Measurements from ENCODE around the gene PAK6.

The PAK6 gene

DNA sequence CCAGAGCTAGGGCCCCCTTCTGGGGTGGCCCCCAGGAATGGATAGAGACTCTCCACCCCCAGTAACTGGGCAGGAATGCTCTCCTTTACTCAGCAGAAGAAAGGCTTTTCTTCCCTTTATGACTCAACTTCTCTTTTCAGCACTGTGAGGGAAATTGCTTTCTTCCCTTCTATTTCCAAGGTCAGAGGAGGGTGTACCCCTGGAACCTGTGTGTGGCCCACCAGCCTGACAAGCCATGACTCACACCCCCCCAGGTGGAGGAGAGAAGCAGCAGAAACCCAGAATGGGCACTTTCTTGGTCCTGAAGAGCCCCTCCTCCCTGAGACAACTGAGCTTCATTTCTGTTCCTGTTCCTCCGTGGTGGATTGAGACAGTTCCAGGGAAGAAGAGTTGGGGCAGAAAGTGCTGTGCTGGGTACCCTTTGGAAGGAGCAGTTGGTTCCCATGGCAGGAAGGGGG is 46.7 kb downstream of the PAK6 start:
- Histone ChIP-seq H2AFZ (ENCODE audit: low read depth, low read length, severe bottlenecking) (no peak overlapping the region), H3K9ac (ENCODE audit: low read length) (no peak overlapping the region), H3K79me2 (ENCODE audit: insufficient read depth, low read length) (no peaks in the 10 kb centered on the region), H3F3A (ENCODE audit: insufficient read depth) (no peaks in the 10 kb centered on the region), H3K4me2 (ENCODE audit: low read depth, low read length, poor library complexity, severe bottlenecking) (no peak overlapping the region), H3K9me2 (replicated peaks; ENCODE audit: insufficient read depth, low read length) (no peaks in the 10 kb centered on the region), H4K20me1 (ENCODE audit: low read depth, low read length) (no peaks in the 10 kb centered on the region), H3K9me3 (ENCODE audit: insufficient read depth, low read length) (no peaks in the 10 kb centered on the region), H3K4me3 (ENCODE audit: insufficient read depth, low read length, poor library complexity, severe bottlenecking) (no peak overlapping the region), H3K27me3 (ENCODE audit: low read length) (no peaks in the 10 kb centered on the region), H3K27ac (ENCODE audit: low read depth, low read length) (no peak overlapping the region), H3K36me3 (ENCODE audit: low read length) (no peaks in the 10 kb centered on the region)
- TF ChIP-seq EZH2phosphoT487 (conservative IDR thresholded peaks at IDR 0.05; ENCODE audit: low read length) = no peak
- TF ChIP-seq, protein P1, sequence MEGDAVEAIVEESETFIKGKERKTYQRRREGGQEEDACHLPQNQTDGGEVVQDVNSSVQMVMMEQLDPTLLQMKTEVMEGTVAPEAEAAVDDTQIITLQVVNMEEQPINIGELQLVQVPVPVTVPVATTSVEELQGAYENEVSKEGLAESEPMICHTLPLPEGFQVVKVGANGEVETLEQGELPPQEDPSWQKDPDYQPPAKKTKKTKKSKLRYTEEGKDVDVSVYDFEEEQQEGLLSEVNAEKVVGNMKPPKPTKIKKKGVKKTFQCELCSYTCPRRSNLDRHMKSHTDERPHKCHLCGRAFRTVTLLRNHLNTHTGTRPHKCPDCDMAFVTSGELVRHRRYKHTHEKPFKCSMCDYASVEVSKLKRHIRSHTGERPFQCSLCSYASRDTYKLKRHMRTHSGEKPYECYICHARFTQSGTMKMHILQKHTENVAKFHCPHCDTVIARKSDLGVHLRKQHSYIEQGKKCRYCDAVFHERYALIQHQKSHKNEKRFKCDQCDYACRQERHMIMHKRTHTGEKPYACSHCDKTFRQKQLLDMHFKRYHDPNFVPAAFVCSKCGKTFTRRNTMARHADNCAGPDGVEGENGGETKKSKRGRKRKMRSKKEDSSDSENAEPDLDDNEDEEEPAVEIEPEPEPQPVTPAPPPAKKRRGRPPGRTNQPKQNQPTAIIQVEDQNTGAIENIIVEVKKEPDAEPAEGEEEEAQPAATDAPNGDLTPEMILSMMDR (IDR thresholded peaks at IDR 0.05; ENCODE audit: insufficient read depth, low read length, poor library complexity, severe bottlenecking) = no peak

DNA sequence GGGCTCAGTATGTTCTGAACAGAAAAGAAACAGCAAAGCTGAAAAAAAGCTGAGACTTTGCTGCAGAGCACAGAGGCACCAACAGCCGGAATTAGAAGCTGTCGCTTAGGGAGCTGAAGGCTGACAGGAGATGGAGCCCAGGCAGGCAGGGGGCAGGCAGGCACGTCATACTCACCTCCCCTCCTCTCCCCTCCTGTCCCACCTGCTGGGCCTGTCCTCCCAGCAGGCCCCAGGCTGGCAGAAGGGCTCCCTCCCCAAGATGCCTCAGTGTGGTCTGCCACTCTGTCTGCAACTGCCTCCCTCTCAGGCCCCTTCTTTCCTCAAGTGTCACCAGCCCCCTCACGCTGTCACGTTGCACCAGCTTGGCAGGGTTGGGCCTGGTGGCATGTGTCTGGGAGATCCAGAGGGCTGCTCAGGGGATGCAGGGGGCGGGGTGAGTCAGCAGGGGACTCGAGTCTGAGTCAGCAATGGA is 47.2 kb downstream of the PAK6 start:
- no peak overlapping the region for H3K4me3 ChIP-seq (ENCODE audit: insufficient read depth, low read length, poor library complexity, severe bottlenecking)
- no peak overlapping the region for H3K9ac ChIP-seq (ENCODE audit: low read length)
- H3K4me2 ChIP-seq (ENCODE audit: low read depth, low read length, poor library complexity, severe bottlenecking) = no peak overlapping the region
- H4K20me1 ChIP-seq (ENCODE audit: low read depth, low read length) = no peaks in the 10 kb centered on the region
- H3K27ac ChIP-seq (ENCODE audit: low read depth, low read length) = no peak overlapping the region
- H2AFZ ChIP-seq (ENCODE audit: low read depth, low read length, severe bottlenecking) = no peak overlapping the region
- no peaks in the 10 kb centered on the region for H3K9me3 ChIP-seq (ENCODE audit: insufficient read depth, low read length)
- H3K27me3 ChIP-seq (ENCODE audit: low read length) = no peaks in the 10 kb centered on the region
- no peaks in the 10 kb centered on the region for H3K9me2 ChIP-seq (replicated peaks; ENCODE audit: insufficient read depth, low read length)
- no peaks in the 10 kb centered on the region for H3K36me3 ChIP-seq (ENCODE audit: low read length)
- TF ChIP-seq, protein P1 (IDR thresholded peaks at IDR 0.05; ENCODE audit: insufficient read depth, low read length, poor library complexity, severe bottlenecking) = no peak
- no peak for TF ChIP-seq EZH2phosphoT487 (conservative IDR thresholded peaks at IDR 0.05; ENCODE audit: low read length)
- no peaks in the 10 kb centered on the region for H3F3A ChIP-seq (ENCODE audit: insufficient read depth)
- no peaks in the 10 kb centered on the region for H3K79me2 ChIP-seq (ENCODE audit: insufficient read depth, low read length)

DNA sequence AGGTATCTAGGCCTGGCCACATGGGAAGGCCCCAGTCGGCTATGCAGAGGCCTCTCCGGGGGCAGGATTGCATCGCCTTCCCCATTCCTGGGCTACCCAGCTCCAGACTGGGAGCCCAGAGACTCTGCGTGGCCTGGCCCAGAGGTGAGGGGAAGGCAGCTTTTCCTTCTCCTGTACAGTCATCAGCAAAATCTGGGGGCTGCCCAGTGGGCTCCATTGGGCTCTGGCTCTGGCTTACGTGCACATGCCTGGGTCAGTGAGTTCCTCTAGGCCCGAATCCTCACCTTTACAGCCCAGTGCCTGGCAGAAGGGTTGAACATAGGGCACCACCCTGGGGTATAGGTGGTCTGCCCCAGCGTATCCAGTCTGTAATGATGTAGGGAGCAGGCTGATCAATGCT is 47.9 kb downstream of the PAK6 start:
- H3K4me2 ChIP-seq (ENCODE audit: low read depth, low read length, poor library complexity, severe bottlenecking) = no peak overlapping the region
- no peaks in the 10 kb centered on the region for H3K9me3 ChIP-seq (ENCODE audit: insufficient read depth, low read length)
- no peak overlapping the region for H2AFZ ChIP-seq (ENCODE audit: low read depth, low read length, severe bottlenecking)
- no peak overlapping the region for H3K27ac ChIP-seq (ENCODE audit: low read depth, low read length)
- H3K36me3 ChIP-seq (ENCODE audit: low read length) = no peaks in the 10 kb centered on the region
- no peaks in the 10 kb centered on the region for H3K27me3 ChIP-seq (ENCODE audit: low read length)
- H3K79me2 ChIP-seq (ENCODE audit: insufficient read depth, low read length) = no peaks in the 10 kb centered on the region
- no peaks in the 10 kb centered on the region for H4K20me1 ChIP-seq (ENCODE audit: low read depth, low read length)
- H3K9ac ChIP-seq (ENCODE audit: low read length) = no peak overlapping the region
- H3K4me3 ChIP-seq (ENCODE audit: insufficient read depth, low read length, poor library complexity, severe bottlenecking) = no peak overlapping the region
- no peaks in the 10 kb centered on the region for H3K9me2 ChIP-seq (replicated peaks; ENCODE audit: insufficient read depth, low read length)
- TF ChIP-seq EZH2phosphoT487 (conservative IDR thresholded peaks at IDR 0.05; ENCODE audit: low read length) = no peak
- TF ChIP-seq, protein P1 (IDR thresholded peaks at IDR 0.05; ENCODE audit: insufficient read depth, low read length, poor library complexity, severe bottlenecking) = no peak
- H3F3A ChIP-seq (ENCODE audit: insufficient read depth) = no peaks in the 10 kb centered on the region
